Tibial nerve (tissue), 4 donors: ENCODE data around the gene KRT79. TPM values are rescaled to one million over a fixed set of nuclear protein-coding genes. Genes with fewer than 3 reads are reported as not detected.
"Not testable (repeated sequence)": the region's sequence is repeated elsewhere in the genome, so short reads cannot be mapped to it uniquely, and the experiment has no call there.

Experiments
- DNase-seq, 2 donors: peaks; one replicate each; pipeline ENCODE4 v3.0.0-alpha.2; 2019; ENCODE audit warnings: low spot score in 2 of 2
- H3K27ac ChIP-seq, 4 donors: fragments of 200-600 bp; sonication (generic) in 3 of 4; one replicate each; pipeline ENCODE4 v1.5.1; 2017 to 2019; ENCODE audit warnings: mild to moderate bottlenecking in 1 of 4
- H3K27me3 ChIP-seq, 2 donors: fragments of 200-600 bp; sonication (generic) in 1 of 2; one replicate each; pipeline versions ENCODE4 v1.5.1 to v1.6.0; 2017 to 2019
- H3K36me3 ChIP-seq, 3 donors: fragments of 200-600 bp; sonication (generic); one replicate each; pipeline ENCODE4 v1.5.1; 2018 to 2019
- H3K4me1 ChIP-seq, 4 donors: fragments of 200-600 bp; sonication (generic) in 3 of 4; one replicate each; pipeline ENCODE4 v1.5.1; 2017 to 2019
- H3K4me3 ChIP-seq, 4 donors: fragments of 200-600 bp; sonication (generic) in 3 of 4; one replicate each; pipeline ENCODE4 v1.5.1; 2017 to 2019; ENCODE audit warnings: mild to moderate bottlenecking in 1 of 4, moderate library complexity in 1 of 4
- H3K9me3 ChIP-seq, 4 donors: fragments of 200-600 bp; sonication (generic) in 3 of 4; one replicate each; pipeline ENCODE4 v1.5.1; 2017 to 2019
- EP300 ChIP-seq, 2 donors: sonication (generic); formaldehyde crosslinking; IDR thresholded peaks; one replicate each; pipeline ENCODE4 v1.6.1; 2017; ENCODE audit warnings: antibody characterized with exemption in 2 of 2, mild to moderate bottlenecking in 1 of 2
- POLR2A ChIP-seq, 2 donors: fragments of 450-650 bp; IDR thresholded peaks; one replicate each; pipeline ENCODE4 v1.6.1; 2017; ENCODE audit warnings: antibody characterized with exemption in 2 of 2, mild to moderate bottlenecking in 2 of 2, moderate library complexity in 2 of 2
- WGBS, 2 donors: methylation state at CpG; one replicate each; pipeline ENCODE4 v1.1.5; 2018; 5-methylcytosine and 5-hydroxymethylcytosine counted together
- total RNA-seq, 4 donors: library from RNA; depleted of rRNA; stranded (reverse); fragments of >200 nt; gene quantifications; one replicate each; pipeline ENCODE4 v1.1.0, GENCODE V29; 2016
- TF ChIP-seq, protein P1 (sequence below), 5 experiments: fragments of 200-600 bp in 3 of 5; fragments of 450-650 bp in 2 of 5; sonication (generic) in 3 of 5; IDR thresholded peaks; one replicate each; pipeline ENCODE4 v1.5.1; 2016 to 2019; ENCODE audit warnings: antibody characterized with exemption in 5 of 5, mild to moderate bottlenecking in 3 of 5, moderate library complexity in 2 of 5

The KRT79 gene
- 1 to 10 TPM in 1 of 4 donors, not detected in 3; 3.9 TPM for total RNA-seq

DNA sequence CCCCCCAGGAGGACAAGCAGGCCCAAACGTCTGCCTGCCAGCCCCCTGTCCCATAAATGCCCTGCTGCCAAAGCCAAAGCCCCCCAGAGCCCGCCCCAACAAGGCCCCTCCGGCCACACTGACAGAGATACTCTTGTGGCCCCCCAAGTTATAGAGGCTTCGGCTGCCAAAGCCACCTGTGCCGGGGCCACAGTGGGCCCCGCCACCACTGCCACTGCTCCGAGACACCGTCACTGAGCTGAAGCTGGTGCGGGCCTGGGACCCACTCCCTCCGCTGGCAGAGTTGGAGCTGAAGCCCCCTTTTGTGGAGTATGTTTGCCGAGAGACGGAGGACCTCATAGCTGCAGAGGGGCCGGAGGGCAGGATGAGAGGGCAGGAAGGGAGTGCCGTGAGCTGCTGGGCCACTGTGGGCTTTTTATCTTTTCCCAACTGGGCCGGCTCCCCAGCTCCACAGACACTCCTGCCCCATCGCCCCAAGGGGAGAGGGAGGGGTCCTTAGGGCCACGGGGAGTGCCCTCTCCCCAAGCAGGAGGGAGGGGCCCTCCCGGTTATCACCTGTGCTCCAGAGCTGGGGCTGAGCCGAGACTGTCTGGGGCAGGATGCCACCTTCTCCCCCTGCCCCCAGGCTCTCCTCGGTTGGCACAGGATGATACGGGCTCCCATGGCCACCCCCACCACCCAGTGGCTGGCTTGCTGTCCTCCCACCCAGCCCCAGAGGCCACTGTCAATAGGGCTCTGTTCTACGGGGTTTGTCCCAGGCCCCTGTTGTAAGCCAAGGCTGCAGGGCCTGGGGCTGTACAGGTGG is at the start of gene KRT79:
Gene KRT79, minus strand, starts transcription at position 390 of the 805 bp plus-strand sequence. Its CDS starts 51 bp downstream, at position 339.
- no peak for DNase-seq
- 69 to 86% methylated on average over 14 to 16 of the region's 22 CpGs for WGBS, 2 donors
- Histone ChIP-seq H3K36me3 (no peaks in the 10 kb centered on the region), H3K4me3 (no peak within 1 kb of the TSS), H3K9me3 (no peaks in the 10 kb centered on the region), H3K27me3 (peaks cover 0 to 12% of the 10 kb centered on the region in 2 donors), H3K4me1 (no peaks in the 10 kb centered on the region), H3K27ac (no peak within 1 kb of the TSS)
- TF ChIP-seq POLR2A (IDR thresholded peaks at IDR 0.05): no peak
- TF ChIP-seq, protein P1, sequence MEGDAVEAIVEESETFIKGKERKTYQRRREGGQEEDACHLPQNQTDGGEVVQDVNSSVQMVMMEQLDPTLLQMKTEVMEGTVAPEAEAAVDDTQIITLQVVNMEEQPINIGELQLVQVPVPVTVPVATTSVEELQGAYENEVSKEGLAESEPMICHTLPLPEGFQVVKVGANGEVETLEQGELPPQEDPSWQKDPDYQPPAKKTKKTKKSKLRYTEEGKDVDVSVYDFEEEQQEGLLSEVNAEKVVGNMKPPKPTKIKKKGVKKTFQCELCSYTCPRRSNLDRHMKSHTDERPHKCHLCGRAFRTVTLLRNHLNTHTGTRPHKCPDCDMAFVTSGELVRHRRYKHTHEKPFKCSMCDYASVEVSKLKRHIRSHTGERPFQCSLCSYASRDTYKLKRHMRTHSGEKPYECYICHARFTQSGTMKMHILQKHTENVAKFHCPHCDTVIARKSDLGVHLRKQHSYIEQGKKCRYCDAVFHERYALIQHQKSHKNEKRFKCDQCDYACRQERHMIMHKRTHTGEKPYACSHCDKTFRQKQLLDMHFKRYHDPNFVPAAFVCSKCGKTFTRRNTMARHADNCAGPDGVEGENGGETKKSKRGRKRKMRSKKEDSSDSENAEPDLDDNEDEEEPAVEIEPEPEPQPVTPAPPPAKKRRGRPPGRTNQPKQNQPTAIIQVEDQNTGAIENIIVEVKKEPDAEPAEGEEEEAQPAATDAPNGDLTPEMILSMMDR (IDR thresholded peaks at IDR 0.05): no peak

- not testable (repeated sequence) for H3K27ac ChIP-seq, H3K4me3 ChIP-seq, DNase-seq, H3K27me3 ChIP-seq, H3K9me3 ChIP-seq, H3K36me3 ChIP-seq
- H3K4me1 ChIP-seq: peaks cover 0 to 18% (median 8%) of the 10 kb centered on the region in 4 donors
- WGBS, 2 donors: 57 to 70% methylated on average over 8 of the region's 8 CpGs
These were observed 46.4 kb upstream of the KRT79 start for GRCh38 chr12:52880499-52880898.

DNA sequence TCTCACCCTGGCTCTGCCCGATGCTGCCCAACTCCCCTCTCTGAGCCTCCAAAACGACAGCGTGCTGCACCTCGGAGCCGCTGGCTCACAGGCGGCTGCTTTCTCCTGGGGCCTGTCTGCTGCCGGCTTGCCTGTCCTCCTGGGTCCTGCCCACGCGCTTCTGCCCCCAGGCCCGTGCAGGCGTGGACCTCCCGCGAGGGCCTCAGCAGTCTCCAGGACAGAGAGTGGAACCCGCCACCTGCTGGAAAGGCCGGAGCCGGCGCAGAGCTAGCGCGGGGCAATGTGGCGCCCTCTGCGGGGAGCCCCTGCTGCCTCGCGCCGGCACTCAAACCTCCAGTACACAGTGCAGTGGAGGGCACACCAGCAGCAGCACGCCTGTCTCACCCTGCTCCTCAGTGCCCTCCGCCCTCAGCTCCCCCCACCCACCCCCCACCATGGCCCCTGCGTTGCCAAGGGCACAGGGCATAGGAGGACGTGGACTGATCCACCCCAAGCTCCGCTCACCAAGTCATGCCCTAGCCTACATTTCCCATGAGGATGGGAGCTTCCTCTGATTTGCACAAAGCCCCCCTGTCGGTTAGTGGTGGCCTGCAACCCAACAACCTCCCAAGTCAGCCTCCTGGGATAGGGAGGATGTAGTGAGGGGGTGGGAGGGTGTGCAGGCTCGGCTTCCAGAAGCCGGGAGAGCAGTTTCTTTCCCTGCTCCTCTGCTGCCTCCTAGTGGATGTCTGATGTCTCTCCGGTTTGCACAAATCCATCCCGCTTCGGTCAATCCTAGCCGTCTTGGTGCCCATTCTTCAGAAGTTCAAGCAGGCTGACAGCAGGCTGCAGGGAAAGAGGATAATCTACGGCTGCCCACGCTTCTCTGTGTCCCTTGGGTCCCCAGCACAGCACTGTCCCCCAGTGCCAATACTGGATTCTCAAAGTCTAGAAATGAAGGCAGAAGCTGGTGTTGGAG is 45.6 kb upstream of the KRT79 start:
- Histone ChIP-seq H3K9me3 (no peaks in the 10 kb centered on the region), H3K36me3 (no peaks in the 10 kb centered on the region), H3K4me1 (peaks cover 0 to 25% (median 11%) of the 10 kb centered on the region in 4 donors), H3K27me3 (no peaks in the 10 kb centered on the region), H3K4me3 (peak overlapping the region; percentile 9 to 39 (median 21)), H3K27ac (peak overlapping the region; percentile 21 to 60 (median 45))
- DNase-seq: peak; percentile 46 to 80
- TF ChIP-seq EP300 (IDR thresholded peaks at IDR 0.05) (no peak), POLR2A (IDR thresholded peaks at IDR 0.05) (no peak)
- TF ChIP-seq, protein P1 (IDR thresholded peaks at IDR 0.05): peak; percentile 52 to 81 (median 69)
- 7 to 15% methylated on average over 17 to 32 of the region's 38 CpGs for WGBS, 2 donors

GRCh38 chr12:52878507-52879393 is 44.6 kb upstream of the KRT79 start:
- no peaks in the 10 kb centered on the region for H3K27me3 ChIP-seq
- TF ChIP-seq POLR2A (IDR thresholded peaks at IDR 0.05) (no peak), EP300 (IDR thresholded peaks at IDR 0.05) (no peak)
- TF ChIP-seq, protein P1 (IDR thresholded peaks at IDR 0.05): no peak
- DNase-seq: no peak
- H3K4me3 ChIP-seq: peak overlapping the region in 2 of 4 donors; percentile 22 to 39
- no peaks in the 10 kb centered on the region for H3K36me3 ChIP-seq
- H3K4me1 ChIP-seq: peaks cover 0 to 35% (median 18%) of the 10 kb centered on the region in 4 donors
- no peaks in the 10 kb centered on the region for H3K9me3 ChIP-seq
- 69 to 75% methylated on average over 17 of the region's 17 CpGs for WGBS, 2 donors
- peak overlapping the region; percentile 21 to 60 (median 45) for H3K27ac ChIP-seq

DNA sequence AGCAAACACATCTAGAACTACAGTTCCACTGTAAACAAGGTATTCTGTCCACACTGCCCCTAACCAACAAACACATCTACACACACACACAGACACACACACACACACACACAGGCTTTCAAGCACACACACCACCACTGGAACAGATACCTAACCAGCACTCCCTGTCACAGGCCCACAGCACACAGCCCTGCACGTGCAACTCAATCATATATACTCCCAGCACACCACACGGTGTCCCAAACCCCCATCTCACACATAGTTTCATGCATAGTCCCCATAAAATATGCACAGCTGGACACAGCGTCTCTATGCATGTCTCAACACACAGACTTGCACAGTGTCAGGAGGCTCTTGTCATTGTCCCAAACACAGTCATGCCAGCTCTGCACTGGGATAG is 43.1 kb upstream of the KRT79 start:
- no peak for TF ChIP-seq POLR2A (IDR thresholded peaks at IDR 0.05)
- TF ChIP-seq EP300 (IDR thresholded peaks at IDR 0.05): no peak
- TF ChIP-seq, protein P1 (IDR thresholded peaks at IDR 0.05): no peak
- Histone ChIP-seq H3K4me3 (no peak overlapping the region), H3K27me3 (no peaks in the 10 kb centered on the region), H3K9me3 (no peaks in the 10 kb centered on the region), H3K27ac (peak overlapping the region in 1 of 4 donors; percentile 40), H3K36me3 (no peaks in the 10 kb centered on the region), H3K4me1 (peaks cover 0 to 50% (median 26%) of the 10 kb centered on the region in 4 donors)
- WGBS, 2 donors: 70 to 77% methylated on average over 3 of the region's 3 CpGs
- DNase-seq: no peak
